GDM1 (cell line): ENCODE measurements around the gene SCRN2.

Source experiments
- DNase-seq: peaks from one replicate; lab custom pipeline; 2025; lab: John Stamatoyannopoulos, UW

Gene SCRN2

DNA sequence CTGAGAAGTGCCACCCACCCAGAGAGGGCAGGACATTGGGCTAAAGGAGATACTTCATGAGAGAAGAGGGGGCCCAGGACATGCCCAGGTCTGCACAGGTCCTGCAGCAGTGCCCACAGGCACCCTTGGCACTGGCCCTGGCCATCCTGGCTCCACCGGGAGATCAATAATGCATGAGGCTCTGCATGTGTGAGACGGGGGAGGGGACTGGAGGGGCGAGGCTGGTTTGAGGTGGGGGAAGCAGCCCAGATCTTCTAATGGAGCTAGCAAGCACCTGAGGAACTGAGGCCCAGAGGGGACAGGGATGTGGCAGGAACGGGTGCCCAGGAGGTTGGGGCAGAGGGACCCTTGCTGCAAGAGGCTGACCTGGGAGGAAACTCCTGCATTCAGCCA lies 20.0 kb downstream of the SCRN2 start:
- no peak for DNase-seq

DNA sequence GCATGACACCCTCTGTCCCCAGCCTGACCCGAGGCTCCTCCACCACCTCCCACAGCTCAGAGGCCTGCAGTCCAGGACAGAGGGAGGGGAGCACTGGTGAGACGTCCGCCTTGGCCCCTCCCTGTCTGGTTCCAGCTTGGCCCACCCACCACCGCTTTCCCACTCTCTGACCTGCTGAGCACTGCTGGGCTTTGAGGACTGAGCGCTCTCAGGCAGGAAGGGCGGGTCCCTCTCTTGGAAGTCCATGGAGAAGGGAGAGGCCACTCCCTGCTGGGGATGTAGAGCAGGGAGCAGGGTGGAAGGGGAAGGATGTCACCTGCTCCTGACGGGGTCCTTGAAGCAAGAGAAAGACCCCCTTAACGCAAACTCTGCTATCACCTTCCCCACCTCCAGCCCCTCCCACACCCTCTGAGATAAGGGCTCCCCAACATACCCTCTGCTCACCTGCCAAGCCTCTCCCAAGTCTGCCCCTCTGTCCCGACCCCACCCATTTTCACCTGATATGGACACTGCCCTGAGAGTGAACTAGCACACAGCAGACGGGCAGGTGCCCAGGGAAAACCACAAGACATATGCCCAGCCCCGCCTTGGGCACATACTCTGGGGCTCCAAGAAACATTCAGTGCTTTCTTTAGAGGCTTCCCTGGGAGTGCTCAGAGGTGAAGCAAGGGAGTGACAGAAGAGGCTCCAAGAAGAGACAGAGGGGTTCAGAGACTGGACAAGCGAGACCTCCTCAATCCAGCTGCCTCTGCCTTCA lies 20.9 kb downstream of the SCRN2 start:
- no peak for DNase-seq

DNA sequence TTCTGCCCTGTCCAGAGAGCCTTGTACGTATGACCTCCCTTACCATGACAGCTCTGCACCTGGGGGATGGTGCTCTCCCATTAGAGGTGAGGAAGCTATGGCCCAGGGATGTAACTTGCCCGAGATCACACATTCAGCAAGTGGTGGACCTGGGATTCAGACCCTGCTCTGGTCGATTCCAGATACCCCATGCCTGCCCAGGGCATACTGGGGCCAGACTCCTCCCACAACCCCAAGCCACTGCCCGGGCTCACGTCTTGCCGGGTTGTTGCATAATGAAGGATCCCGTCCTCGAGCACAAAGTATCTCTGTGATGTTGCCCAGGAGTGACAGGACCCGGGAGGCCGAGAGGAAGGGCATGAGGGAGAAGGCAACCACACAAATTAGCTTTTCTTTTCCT lies 21.6 kb downstream of the SCRN2 start:
- no peak for DNase-seq

DNA sequence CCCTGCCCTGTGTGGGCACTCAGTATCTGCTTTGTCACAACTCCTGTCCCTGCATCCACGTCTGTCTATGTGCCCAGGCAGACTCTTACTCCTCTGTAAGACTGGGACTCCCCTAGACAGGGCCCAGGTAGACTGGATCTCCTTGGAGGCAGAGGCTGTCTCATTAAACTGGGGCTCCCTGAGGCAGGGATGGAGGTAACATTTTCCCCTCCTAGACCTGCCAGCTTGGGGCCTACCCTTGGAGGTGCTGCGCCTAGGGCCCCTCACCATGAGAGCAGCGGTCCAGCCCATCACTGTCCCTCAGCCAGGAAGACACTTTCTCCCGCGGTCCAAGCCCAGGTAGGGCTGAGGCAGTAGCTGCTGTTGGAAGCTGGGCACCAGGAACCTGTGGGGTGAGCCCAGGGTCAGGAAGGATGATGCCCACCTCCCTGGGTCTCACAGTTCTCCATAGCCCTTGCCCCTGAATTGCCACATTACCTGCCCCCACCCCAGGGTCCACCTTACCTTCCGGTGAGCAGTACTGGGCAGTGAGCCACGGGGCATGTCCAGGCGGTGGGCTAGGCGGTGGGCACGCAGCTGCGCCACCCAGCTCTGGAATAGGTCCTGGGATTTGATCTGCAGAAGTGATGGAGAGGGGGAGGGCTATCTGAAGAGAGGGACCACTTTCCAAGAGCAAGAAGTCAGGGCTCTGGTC lies 22.9 kb downstream of the SCRN2 start:
- DNase-seq = no peak

DNA sequence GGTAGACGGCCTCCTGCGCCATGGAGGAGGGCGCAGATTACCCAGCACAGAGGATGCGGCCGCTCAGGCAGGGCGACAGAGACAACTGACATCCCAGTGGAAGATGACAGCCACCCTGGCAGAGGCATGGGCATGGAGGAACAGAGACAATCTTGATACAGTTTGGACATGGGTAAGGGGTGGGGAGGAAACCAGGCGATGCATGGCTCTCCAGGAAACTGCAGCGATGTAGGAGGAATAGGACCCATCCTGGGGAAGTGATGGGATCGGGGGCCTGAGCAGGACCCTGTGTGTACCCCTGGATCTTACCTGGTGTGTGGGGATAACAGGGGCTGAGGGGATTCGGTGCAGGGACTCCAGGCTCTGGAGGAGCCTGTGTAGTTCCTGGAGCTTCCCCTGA lies 24.1 kb downstream of the SCRN2 start:
- DNase-seq = no peak

DNA sequence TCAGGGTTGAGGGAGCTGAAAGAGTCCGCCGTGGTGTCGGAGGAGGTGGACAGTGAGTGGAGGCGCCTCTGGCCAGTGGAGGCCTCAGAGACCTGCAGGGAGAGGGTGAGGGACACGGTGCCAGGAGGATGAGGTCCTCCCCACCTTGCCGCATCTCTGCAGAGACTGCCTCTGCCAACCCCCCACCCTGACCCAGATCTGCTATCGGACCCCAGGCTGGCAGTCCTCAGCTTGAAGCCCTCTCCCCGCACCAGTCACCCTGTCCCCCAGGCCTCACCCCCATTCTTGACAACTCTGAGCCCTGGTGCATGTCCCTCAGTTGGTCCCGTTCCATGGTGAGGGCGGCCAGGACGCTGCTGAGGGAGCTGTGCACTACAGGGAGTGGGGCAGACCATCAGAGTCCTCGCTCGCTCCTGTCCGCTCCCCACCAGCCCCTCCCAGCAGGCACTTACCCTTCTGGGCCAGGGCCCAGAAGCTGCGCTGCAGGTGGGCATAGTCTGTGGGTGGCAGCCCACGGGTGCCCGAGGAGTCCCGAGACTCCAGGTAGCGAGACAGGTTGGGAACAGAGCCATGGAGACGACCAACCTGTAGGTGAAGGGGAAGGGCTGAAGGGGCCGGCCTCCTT lies 24.9 kb downstream of the SCRN2 start:
- no peak for DNase-seq

DNA sequence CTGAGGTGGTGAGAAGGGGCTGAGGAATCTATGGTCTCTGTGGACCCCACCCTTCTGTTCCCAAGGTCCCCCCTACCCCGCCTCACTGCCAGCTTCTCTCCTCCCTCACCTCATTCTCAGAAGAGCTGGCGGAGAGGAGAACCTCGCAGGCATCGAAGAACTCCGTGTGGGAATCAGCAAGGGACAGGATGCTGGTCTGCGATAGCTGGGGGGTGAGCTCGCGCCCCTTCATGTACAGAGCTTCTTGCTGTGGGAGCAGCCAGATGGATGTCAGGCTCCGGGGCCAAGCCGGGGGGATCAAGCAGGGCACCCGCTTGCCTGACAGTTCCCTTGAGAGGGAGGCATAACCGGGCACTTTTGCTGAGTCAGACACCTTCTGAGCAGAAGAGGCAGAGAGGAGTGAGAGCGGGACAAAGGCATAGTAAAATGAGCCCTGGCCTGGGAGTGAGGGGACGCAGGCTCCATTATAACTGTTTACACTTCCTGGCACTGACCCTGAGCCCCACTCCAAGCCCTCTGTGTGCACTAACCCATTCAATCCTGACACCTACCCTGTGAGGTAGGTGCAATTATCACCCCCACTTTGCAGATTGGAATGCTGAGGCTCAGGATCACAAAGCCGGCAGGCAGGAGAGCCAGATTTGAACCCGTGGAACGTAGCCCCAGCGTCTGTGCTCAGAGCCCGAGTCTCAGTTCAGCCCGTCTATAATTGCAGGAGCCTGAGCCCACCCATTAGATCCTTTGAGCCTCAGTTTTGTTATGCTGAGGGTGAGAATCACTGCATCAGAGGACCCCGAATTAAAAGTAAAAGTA lies 25.8 kb downstream of the SCRN2 start:
- DNase-seq = no peak

DNA sequence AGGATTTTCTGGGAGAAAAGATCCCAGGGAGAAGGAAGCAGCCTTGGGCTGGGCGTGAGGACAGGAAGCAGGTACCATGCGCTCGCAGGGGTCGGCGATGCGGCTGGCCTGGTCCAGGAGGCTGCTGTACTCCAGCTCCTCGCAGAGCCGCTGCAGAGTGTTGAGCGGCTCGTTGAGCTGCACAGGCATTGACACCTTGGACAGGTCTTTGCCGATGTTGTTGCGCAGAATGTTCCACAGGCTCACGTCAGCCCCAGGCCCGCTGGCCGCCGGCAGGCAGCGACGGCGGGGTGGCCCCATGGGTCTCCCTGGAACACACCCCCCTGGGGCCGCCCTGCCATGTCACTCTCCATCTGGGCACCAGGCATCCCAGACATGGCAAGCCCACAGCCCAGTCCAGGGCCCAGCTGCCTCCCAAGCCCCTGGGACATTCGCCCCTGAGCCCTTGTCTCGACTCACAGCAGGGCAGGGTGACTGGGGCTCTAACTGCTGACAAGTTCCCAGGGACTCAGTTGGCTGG lies 27.5 kb downstream of the SCRN2 start:
- no peak for DNase-seq

DNA sequence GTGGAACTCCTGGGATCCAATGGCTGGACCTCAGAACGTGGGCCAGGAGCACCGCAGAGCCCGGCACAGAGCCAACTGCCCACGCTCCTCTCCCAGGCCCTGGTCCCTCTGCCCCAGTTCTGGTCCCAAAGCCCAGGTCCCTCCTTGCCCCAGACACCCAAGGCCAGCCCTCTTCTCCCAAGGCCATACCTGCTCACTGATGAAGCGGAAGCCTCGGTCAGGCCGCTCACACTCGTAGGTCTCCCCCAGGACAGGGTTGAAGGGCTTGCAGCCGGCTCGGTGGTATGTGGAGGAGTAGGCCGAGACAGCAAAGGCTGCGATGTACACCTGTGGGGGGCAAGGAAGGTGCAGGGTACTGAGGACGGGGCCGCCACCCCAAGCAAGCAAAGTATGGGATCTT lies 28.0 kb downstream of the SCRN2 start:
- DNase-seq = no peak

DNA sequence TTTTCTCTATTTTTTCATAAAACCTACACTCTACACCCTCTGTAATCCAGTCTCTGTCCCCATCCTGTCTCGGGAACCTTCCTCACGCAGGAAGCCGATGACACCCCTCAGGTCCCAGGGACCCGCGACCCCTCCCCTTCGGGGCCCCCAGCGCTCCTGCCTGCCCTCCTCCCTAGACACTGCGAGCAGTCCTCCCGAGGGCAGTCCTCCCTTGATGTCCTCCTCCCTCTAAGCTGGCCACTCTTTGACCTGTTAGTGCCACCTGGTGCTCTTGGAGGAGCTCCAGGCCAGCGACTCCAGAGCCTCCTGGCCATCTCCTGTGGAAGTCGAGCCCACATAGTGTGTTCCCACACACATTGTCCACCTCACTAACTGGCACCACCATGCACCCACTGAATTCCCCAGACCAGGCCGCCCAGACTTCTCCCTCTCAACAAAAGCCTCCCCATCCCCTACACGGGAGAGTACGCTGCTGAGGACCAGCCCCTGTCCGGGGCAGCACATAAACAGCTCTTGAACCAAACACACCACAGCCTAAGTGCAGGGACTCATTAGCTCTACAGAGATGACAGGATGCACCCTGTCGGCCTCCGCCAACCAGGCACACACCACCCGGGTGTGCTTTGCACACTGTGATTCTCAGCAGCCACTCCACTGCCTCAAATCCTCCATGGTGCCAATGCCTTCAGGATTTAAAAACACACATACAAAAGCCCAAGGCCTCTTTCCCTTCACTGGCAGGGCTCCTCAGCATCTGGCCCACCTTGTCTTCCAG lies 28.7 kb downstream of the SCRN2 start:
- DNase-seq = no peak

DNA sequence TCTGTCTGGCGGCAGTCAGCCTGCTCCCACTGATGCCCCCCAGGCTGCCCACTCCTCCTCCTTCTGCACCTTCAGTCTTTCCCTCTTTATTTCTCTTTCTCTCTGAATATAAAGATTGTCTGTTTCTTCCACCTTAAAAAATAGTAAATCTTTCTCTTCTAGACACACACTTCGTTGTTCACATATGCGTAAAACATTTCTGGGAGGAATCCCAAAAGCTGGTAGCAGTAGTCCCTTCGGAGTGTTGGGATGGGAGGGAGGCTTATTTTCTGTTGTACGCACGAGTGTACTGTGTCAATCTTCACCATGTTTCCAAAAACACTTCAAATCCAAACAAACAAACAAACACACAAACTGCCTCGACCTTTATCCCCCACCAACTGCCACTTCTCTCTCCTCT lies 29.4 kb downstream of the SCRN2 start:
- no peak for DNase-seq

DNA sequence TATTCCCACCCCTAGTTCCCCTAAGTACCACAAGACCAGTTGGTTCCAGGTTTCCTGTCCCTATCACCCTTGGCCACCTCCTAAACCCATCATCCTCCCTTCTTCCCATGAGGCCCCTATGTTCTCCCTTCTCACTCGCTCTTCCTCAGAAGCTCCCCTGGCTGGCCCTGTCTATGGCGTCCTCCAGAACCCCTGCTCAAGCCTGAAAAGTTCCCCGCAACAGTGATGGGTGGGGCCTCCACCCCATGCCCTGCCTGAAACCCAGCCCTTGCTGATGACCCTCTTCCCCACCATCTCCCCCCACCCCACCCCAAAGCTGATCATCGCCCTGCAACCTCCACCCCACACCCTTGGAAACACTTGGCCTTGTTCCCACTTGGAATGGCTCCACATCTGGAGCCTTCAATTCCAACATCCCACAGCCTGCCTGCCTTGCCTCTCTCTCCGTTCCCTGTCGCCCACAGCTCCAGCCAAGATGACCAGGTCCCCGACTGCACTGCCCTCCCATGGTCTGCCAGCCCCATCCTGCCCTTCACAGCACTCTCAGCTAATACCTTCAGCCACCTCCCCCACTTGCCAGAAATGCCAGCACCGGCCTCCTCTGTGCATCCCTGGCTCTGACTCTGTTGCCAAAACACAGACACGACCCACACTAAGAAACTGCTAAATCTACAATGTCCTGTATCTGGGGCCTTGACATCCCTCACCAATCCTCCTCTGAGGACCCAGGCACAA lies 30.0 kb downstream of the SCRN2 start:
- no peak for DNase-seq

DNA sequence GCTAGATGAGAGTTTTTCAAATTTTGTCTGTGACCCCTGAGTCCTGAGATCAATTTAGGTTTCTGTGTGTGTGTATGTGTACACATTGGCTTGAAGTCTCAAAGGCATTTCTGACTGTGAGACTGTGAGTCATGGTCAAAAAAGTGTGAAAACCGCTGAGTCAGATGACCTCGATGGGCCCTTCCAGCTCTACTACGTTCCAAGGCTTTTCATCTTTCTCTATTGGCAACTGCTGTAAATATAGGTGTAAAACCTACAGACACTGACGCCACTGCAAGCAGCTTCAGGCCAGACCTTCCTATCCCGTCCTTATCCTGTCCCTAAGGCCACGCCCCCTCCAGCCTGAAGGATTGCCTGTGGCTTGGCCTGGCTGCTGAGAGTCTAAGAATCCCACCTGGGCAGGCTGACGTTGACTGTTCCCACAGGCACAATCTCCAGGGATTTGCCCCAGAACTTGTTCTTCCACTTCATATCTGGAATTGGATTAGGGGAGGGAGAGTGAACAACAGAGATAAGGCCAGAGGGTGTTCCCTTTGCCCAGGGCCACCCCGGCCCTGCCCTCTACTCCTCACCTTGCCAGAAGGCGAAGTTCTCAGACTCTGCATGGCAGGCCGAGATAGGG lies 30.8 kb downstream of the SCRN2 start:
- DNase-seq = no peak

DNA sequence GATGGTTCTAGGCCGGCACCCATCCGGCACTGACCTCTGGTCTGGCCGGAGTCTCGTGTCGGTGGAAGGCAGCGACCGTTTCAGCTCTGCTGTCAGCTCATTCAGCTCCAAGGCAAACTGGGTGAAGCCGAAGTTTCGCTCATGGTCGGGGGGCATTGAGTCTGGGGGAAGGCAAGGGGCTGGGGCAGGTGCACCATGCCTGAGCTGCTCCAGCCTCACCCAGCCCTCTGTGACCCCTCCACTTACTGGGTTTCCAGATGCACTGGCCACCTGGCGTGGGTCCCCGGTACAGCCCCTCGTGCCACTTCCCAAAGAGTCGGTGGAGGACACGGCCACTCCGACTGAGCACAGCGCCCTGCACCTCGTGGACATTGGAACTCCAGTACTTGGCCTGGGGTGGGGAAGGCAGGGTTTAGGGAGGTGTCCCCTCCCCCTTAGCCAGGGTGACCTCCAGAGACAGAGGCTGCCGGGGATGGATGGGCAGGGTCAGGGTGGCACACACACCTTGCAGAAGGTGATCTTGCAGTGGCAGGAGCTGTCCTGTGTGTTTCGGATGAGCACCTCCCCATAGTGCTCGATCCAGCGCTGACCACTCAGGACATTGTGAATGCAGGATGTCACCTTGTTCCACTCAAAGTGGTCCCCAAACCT lies 32.1 kb downstream of the SCRN2 start:
- no peak for DNase-seq

DNA sequence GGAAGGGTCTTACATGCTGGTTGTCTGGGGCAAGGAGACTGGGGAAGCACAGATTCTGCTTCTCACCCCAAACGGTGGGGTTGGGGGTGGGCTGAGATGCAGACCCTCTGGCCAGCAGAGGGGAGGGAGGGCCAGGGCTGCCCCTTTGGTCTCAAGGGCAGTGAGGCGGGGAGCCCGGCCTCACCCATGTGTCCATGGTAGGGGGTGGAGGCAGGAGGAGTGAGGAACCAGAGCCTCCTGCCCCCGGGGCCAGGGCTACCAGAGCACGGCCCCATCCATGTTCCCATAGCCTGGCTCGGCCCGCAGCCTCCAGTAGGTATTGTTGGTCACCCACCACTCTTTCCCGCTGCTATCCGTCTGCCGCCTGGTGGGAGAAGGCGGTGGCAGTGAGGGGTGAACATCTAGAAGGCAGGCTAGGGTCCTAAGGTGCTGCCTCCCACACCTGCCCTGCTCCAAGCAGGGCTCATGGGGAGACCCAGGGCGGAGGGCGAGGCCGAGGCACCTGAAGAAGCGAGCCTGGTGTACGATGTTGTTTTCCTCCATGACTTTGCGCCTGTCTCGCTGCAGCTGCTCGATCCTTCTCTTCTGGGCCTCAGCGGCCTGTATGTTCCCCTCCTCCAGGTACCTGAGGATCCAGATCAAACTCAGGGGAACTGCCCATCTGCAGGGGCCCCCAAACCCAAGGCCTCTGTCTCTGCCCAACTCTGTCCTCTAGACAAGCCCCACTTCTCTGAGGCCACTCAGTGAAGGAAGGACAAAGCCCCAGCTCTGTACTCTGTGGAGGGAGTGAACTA lies 32.8 kb downstream of the SCRN2 start:
- DNase-seq = no peak

DNA sequence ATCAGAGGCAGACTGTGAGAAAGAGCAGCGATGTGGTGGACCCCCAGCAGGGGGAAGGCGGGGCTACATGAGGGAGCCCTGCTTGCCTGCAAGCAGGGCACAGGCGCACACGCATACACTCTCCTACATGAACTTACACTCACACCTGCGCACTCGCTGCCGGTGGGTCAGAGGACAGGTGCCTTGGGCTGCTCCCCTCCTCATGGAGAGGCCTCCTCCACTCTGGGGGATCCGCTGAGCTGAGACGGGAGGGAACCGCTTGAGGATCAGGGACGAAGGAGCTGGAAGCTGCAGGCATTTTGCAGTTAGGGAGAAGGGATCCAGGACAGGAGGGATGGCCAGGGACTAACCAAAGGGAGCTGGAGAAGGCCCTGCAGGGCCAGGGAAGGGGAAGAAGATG lies 33.7 kb downstream of the SCRN2 start:
- DNase-seq = no peak

DNA sequence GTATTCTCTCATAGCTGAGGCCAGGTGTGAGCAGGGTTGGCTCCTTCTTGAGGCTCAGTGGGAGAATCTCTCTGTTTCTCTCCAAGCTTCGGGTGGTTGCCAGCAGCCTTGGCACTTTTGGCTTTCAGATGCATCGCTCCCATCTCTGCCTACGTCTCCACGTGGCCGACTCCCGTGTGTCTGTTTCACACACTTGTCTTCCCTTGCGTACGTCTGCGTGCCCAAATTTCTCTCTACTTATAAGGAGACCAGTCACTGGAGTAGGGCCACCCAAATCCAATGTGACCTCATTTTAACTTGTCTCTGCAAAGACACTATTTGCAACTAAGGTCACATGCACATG lies 34.2 kb downstream of the SCRN2 start:
- no peak for DNase-seq

DNA sequence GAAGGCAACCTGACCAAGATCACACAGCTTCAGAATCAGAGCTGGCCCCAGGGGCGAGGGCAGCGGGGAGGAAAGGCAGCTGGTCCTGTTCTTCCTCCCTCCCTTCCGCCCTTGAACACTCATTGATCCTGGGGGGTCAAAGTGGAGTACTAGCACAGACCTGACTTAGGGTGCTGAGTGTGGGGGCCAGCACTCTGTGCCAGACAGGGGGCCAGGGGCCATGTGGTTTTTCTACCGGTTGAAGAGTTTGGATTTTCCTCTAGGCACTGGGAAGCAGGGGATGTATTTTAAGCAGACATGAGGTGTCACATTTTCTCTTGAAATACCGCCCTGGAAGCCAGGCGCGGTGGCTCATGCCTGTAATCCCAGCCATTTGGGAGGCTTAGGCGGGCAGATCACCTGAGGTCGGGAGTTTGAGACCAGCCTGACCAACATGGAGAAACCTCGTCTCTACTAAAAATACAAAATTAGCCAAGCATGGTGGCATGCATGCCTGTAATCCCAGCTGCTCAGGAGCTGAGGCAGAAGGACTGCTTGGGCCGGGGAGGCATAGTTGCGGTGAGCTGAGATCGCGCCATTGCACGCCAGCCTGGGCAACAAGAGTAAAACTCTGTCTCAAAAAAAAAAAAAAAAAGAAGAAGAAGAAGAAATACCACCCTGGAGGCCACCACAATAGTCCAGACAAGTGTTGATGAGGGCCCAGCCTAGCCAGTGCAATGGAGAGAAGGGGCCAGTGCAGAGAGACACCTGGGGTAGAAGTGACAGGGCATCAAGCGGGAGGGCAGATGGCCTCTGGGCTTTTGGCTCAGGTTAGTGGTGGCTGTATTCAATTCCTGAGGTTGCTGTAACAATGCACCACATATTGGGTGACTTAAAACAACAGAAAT lies 34.8 kb downstream of the SCRN2 start:
- DNase-seq = no peak
